K562 (cell line): ENCODE results near the gene ZFAND2B. TPM values are rescaled to one million over a fixed set of nuclear protein-coding genes. Genes with fewer than 3 reads are reported as not detected.

Experiments used
- ATAC-seq: fragments of 200-7000 bp; cut with Tn5 transposase; 3 replicates; pipeline ENCODE4 v1.9.1; 2020; ENCODE audit warnings: moderate library complexity
- BruUV-seq: library from RNA; stranded (reverse); fragments of 400-500 nt; replicated peaks from 2 replicates; lab custom pipeline; 2021; lab: Mats Ljungman, UMichigan
- CTCF ChIA-PET: fragments of 300-600 bp; formaldehyde crosslinking; extraction: SDS; loops from one replicate; lab custom pipeline; 2021; ENCODE audit warnings: low intra/inter-chr PET ratio; lab: Yijun Ruan, JAX
- POLR2A ChIA-PET: fragments of 300-600, 350-650 bp; sonication (Branson Sonifier 250); formaldehyde crosslinking; extraction: SDS; loops from one replicate; lab custom pipeline; 2021; ENCODE audit warnings: antibody characterized with exemption, inconsistent platforms; lab: Yijun Ruan, JAX
- DNase-seq, 4 experiments: peaks; one replicate each; pipeline versions ENCODE4 v3.0.0 to v3.0.0-alpha.2; 2011 to 2018; ENCODE audit warnings: low spot score in 3 of 4, mixed read lengths in 3 of 4; ENCODE audit errors: extremely low read depth in 1 of 4
- FAIRE-seq: peaks from 2 replicates; lab custom pipeline; 2011; peaks lifted over from hg19 to GRCh38; lab: Jason Lieb, UNC
- H2AFZ ChIP-seq: 2 replicates; pipeline ENCODE4 v1.6.0; 2011; ENCODE audit warnings: low read depth, low read length, control low read depth, inconsistent platforms
- H3K27ac ChIP-seq: fragments of 200-600 bp; 3 replicates; pipeline ENCODE4 v1.8.0; 2011; ENCODE audit warnings: low read depth, mild to moderate bottlenecking, control low read depth, inconsistent platforms, low read length, moderate library complexity, mixed read lengths; ENCODE audit errors: extremely low read depth
- H3K27me3 ChIP-seq, 2 experiments: fragments of 300-600 bp in 1 of 2; 2 replicates in 1 of 2; 3 replicates in 1 of 2; pipeline versions ENCODE4 v1.6.0 to v1.8.0; 2011; ENCODE audit warnings: inconsistent platforms in 2 of 2, low read length in 2 of 2, mild to moderate bottlenecking in 1 of 2, mixed read lengths in 1 of 2, moderate library complexity in 1 of 2; ENCODE audit not compliant: control insufficient read depth in 2 of 2, insufficient read depth in 2 of 2
- H3K36me3 ChIP-seq: fragments of 300-600 bp; 3 replicates; pipeline ENCODE4 v1.8.0; 2011; ENCODE audit warnings: mild to moderate bottlenecking, low read length, inconsistent platforms; ENCODE audit not compliant: control insufficient read depth, insufficient read depth
- H3K4me1 ChIP-seq, 2 experiments: fragments of 200-600 bp in 1 of 2; replicated peaks in 1 of 2; 2 replicates in 1 of 2; 3 replicates in 1 of 2; pipeline versions ENCODE4 v1.5.1 to v1.8.0; 2011; ENCODE audit warnings: inconsistent platforms in 2 of 2, low read length in 2 of 2, mild to moderate bottlenecking in 1 of 2, mixed read lengths in 1 of 2, moderate library complexity in 1 of 2; ENCODE audit not compliant: control insufficient read depth in 2 of 2, insufficient read depth in 2 of 2
- H3K4me2 ChIP-seq: 2 replicates; pipeline ENCODE4 v1.6.1; 2011; ENCODE audit warnings: low read length, control low read depth, inconsistent platforms, mixed read lengths; ENCODE audit not compliant: insufficient read depth
- H3K4me3 ChIP-seq: fragments of 200-600 bp; sonication (generic), shearing (Covaris generic); 2 replicates; pipeline ENCODE4 v1.5.1; 2016; ENCODE audit warnings: control low read depth, inconsistent platforms
- H3K79me2 ChIP-seq: fragments of 200-600 bp; 3 replicates; pipeline ENCODE4 v1.8.0; 2011; ENCODE audit warnings: low read length, inconsistent platforms; ENCODE audit not compliant: control insufficient read depth, insufficient read depth
- H3K9ac ChIP-seq, 2 experiments: 2 replicates each; pipeline versions ENCODE4 v1.6.0 to v1.6.1; 2011; ENCODE audit warnings: low read depth in 2 of 2, low read length in 2 of 2, control low read depth in 1 of 2, inconsistent platforms in 1 of 2, mild to moderate bottlenecking in 1 of 2, mixed read lengths in 1 of 2; ENCODE audit not compliant: insufficient read depth in 1 of 2
- H3K9me1 ChIP-seq: one replicate; pipeline ENCODE4 v1.6.0; 2011; ENCODE audit warnings: inconsistent platforms, mild to moderate bottlenecking, low read length, moderate library complexity; ENCODE audit not compliant: control insufficient read depth, insufficient read depth
- H3K9me3 ChIP-seq: replicated peaks from 2 replicates; pipeline ENCODE4 v1.5.1; 2011; ENCODE audit warnings: low read depth, low read length, inconsistent platforms; ENCODE audit not compliant: control insufficient read depth, insufficient read depth
- H4K20me1 ChIP-seq: replicated peaks from 2 replicates; pipeline ENCODE4 v1.6.1; 2011; ENCODE audit warnings: low read length, inconsistent platforms, mixed read lengths; ENCODE audit not compliant: control insufficient read depth, insufficient read depth
- ADNP ChIP-seq: fragments of 200-800 bp; sonication (Bioruptor generic); IDR thresholded peaks from 2 replicates; pipeline ENCODE4 v1.6.1; 2016; ENCODE audit warnings: missing genetic modification characterization, missing compliant biosample characterization
- BRF1 ChIP-seq: IDR thresholded peaks from 3 replicates; pipeline ENCODE4 v1.6.1; 2011; ENCODE audit warnings: borderline replicate concordance, mild to moderate bottlenecking; ENCODE audit not compliant: insufficient read length; ENCODE audit errors: extremely low read depth
- CBFB ChIP-seq: sonication (generic); formaldehyde crosslinking; IDR thresholded peaks from 2 replicates; pipeline ENCODE4 v1.4.0; 2020; ENCODE audit warnings: mild to moderate bottlenecking, missing genetic modification reagents
- KLF10 ChIP-seq: fragments of 250-450 bp; sonication (Bioruptor Pico); IDR thresholded peaks from 2 replicates; pipeline ENCODE4 v1.6.1; 2021; ENCODE audit warnings: matching md5 sums
- MAFK ChIP-seq: IDR thresholded peaks from 2 replicates; pipeline ENCODE4 v1.6.1; 2011; ENCODE audit warnings: low read length, improper control_type of control experiment
- PRMT5 ChIP-seq: sonication (generic); formaldehyde crosslinking; IDR thresholded peaks from 2 replicates; pipeline ENCODE4 v1.5.0; 2020; ENCODE audit warnings: missing genetic modification reagents
- PTBP1 ChIP-seq: fragments of 200-400 bp; formaldehyde crosslinking; IDR thresholded peaks from 2 replicates; pipeline ENCODE4 v1.6.1; 2017; ENCODE audit warnings: low read depth, low read length
- RAD51 ChIP-seq: fragments of 450-650 bp; IDR thresholded peaks from 2 replicates; pipeline ENCODE4 v1.7.1; 2016; ENCODE audit warnings: low read depth, mild to moderate bottlenecking, borderline replicate concordance
- SAFB ChIP-seq: fragments of 200-400 bp; formaldehyde crosslinking; IDR thresholded peaks from 2 replicates; pipeline ENCODE4 v1.6.1; 2017; ENCODE audit warnings: low read depth, low read length, borderline replicate concordance
- STAG1 ChIP-seq: sonication (generic); formaldehyde crosslinking; IDR thresholded peaks from 2 replicates; pipeline ENCODE4 v1.5.0; 2020; ENCODE audit warnings: missing genetic modification reagents, borderline replicate concordance
- XRCC3 ChIP-seq: fragments of 450-650 bp; IDR thresholded peaks from 2 replicates; pipeline ENCODE4 v1.6.1; 2017; ENCODE audit warnings: mild to moderate bottlenecking, moderate library complexity
- ZNF324 ChIP-seq: fragments of 250-450 bp; sonication (Bioruptor Pico); IDR thresholded peaks from 2 replicates; pipeline ENCODE4 v1.4.0; 2020; ENCODE audit warnings: mild to moderate bottlenecking
- ZNF699 ChIP-seq: fragments of 250-450 bp; sonication (Bioruptor Pico); IDR thresholded peaks from 2 replicates; pipeline ENCODE4 v1.8.0; 2021; ENCODE audit warnings: mild to moderate bottlenecking, moderate library complexity; ENCODE audit not compliant: insufficient replicate concordance
- ZNF764 ChIP-seq: fragments of 250-450 bp; sonication (Bioruptor Pico); IDR thresholded peaks from 2 replicates; pipeline ENCODE4 v1.4.0; 2020; ENCODE audit warnings: low read depth, mild to moderate bottlenecking, moderate library complexity
- WGBS: fragments of 100-300 bp; shearing (Covaris generic); methylation state at CpG from one replicate; pipeline ENCODE4 v1.1.6; 2016; ENCODE audit warnings: low coverage, mixed read lengths; ENCODE audit not compliant: insufficient coverage; ENCODE audit errors: missing lambda C conversion rate; 5-methylcytosine and 5-hydroxymethylcytosine counted together
- in situ Hi-C: fragments of 300-500 bp; cut with MboI; formaldehyde crosslinking; loops from 4 replicates; pipeline ENCODE4 v1.15.0; 2018; ENCODE audit warnings: inconsistent platforms, mixed read lengths
- intact Hi-C: fragments of 100-400 bp; cut with micrococcal nuclease; formaldehyde crosslinking; loops from 2 replicates; pipeline ENCODE4 v1.14.2; 2022
- polyA plus RNA-seq, 8 experiments: library from polyadenylated mRNA; depleted of rRNA in 4 of 8; stranded (reverse) in 5 of 8; unstranded in 3 of 8; fragments of >200 nt; fragmentation: Nextera tagmentation in 2 of 8; fragmentation: Illumina TruSeq in 1 of 8; extraction: Ambion mirVana in 2 of 8; extraction: Trizol in 1 of 8; gene quantifications; 2 replicates each; pipeline versions ENCODE4 v1.2.1 to v1.2.3, GENCODE V29; 2011 to 2014; ENCODE audit warnings: inconsistent platforms in 1 of 8, missing spikeins in 1 of 8
- total RNA-seq, 7 experiments: library from RNA; depleted of rRNA in 6 of 7; stranded (reverse); fragments of >200 nt in 6 of 7; fragmentation: Illumina TruSeq in 2 of 7; extraction: Trizol in 2 of 7; gene quantifications; 2 replicates each; pipeline versions ENCODE4 v1.2.1 to v1.2.3, GENCODE V29; 2011 to 2021; ENCODE audit warnings: low replicate concordance in 1 of 7
- TF ChIP-seq, protein P1 (sequence below): sonication (generic); formaldehyde crosslinking; IDR thresholded peaks from 2 replicates; pipeline ENCODE4 v1.8.1; 2023; ENCODE audit warnings: mild to moderate bottlenecking, missing genetic modification reagents
- TF ChIP-seq, protein P2 (sequence below): sonication (generic); formaldehyde crosslinking; IDR thresholded peaks from 2 replicates; pipeline ENCODE4 v1.8.0; 2022; ENCODE audit warnings: missing genetic modification reagents, mild to moderate bottlenecking, moderate library complexity, borderline replicate concordance
- TF ChIP-seq, protein P3 (sequence below): fragments of 250-450 bp; sonication (Bioruptor Pico); IDR thresholded peaks from 2 replicates; pipeline ENCODE4 v1.4.0; 2020

ZFAND2B gene
- total and polyA plus RNA-seq, 9 of the 15 experiments (the other 6 are each of a cell fraction or from before 2014, with no cell fraction given) = 9.9 to 33.3 (median 26.1) TPM

DNA sequence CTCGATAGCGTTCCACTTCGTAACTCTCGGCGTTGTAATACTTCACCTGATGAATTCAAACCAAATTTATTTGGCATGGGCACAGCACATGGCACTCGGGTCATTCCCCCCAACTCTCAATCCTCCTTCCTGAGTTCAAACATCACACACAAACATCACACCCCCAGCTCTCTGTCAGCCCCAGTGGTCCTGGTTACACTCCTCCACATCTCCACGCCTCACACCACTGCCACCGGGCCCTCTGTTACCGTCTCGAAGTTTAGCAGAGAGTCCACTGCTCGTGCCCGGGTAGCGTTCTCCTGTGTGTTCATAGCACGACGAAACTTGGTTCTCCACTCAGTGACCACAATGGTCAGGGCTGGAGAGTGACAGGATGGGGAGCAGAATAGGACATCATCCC is 7.6 kb downstream of the ZFAND2B start:
- FAIRE-seq = no peak
- intact Hi-C loops = no loop called here
- H3K27ac ChIP-seq = no peak overlapping the region
- TF ChIP-seq PRMT5 (CRISPR knock-in tag) (no peak), STAG1 (no peak), KLF10 (no peak), MAFK (no peak), BRF1 (no peak), PTBP1 (no peak), XRCC3 (no peak), ZNF764 (CRISPR knock-in tag) (no peak), SAFB (no peak), ADNP (tag) (no peak), CBFB (CRISPR knock-in tag) (no peak), ZNF699 (CRISPR knock-in tag) (no peak), ZNF324 (CRISPR knock-in tag) (no peak), RAD51 (no peak)
- TF ChIP-seq, protein P1, sequence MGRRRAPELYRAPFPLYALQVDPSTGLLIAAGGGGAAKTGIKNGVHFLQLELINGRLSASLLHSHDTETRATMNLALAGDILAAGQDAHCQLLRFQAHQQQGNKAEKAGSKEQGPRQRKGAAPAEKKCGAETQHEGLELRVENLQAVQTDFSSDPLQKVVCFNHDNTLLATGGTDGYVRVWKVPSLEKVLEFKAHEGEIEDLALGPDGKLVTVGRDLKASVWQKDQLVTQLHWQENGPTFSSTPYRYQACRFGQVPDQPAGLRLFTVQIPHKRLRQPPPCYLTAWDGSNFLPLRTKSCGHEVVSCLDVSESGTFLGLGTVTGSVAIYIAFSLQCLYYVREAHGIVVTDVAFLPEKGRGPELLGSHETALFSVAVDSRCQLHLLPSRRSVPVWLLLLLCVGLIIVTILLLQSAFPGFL (CRISPR knock-in tag) = no peak
- TF ChIP-seq, protein P2, sequence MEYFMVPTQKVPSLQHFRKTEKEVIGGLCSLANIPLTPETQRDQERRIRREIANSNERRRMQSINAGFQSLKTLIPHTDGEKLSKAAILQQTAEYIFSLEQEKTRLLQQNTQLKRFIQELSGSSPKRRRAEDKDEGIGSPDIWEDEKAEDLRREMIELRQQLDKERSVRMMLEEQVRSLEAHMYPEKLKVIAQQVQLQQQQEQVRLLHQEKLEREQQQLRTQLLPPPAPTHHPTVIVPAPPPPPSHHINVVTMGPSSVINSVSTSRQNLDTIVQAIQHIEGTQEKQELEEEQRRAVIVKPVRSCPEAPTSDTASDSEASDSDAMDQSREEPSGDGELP (CRISPR knock-in tag) = no peak
- TF ChIP-seq, protein P3, sequence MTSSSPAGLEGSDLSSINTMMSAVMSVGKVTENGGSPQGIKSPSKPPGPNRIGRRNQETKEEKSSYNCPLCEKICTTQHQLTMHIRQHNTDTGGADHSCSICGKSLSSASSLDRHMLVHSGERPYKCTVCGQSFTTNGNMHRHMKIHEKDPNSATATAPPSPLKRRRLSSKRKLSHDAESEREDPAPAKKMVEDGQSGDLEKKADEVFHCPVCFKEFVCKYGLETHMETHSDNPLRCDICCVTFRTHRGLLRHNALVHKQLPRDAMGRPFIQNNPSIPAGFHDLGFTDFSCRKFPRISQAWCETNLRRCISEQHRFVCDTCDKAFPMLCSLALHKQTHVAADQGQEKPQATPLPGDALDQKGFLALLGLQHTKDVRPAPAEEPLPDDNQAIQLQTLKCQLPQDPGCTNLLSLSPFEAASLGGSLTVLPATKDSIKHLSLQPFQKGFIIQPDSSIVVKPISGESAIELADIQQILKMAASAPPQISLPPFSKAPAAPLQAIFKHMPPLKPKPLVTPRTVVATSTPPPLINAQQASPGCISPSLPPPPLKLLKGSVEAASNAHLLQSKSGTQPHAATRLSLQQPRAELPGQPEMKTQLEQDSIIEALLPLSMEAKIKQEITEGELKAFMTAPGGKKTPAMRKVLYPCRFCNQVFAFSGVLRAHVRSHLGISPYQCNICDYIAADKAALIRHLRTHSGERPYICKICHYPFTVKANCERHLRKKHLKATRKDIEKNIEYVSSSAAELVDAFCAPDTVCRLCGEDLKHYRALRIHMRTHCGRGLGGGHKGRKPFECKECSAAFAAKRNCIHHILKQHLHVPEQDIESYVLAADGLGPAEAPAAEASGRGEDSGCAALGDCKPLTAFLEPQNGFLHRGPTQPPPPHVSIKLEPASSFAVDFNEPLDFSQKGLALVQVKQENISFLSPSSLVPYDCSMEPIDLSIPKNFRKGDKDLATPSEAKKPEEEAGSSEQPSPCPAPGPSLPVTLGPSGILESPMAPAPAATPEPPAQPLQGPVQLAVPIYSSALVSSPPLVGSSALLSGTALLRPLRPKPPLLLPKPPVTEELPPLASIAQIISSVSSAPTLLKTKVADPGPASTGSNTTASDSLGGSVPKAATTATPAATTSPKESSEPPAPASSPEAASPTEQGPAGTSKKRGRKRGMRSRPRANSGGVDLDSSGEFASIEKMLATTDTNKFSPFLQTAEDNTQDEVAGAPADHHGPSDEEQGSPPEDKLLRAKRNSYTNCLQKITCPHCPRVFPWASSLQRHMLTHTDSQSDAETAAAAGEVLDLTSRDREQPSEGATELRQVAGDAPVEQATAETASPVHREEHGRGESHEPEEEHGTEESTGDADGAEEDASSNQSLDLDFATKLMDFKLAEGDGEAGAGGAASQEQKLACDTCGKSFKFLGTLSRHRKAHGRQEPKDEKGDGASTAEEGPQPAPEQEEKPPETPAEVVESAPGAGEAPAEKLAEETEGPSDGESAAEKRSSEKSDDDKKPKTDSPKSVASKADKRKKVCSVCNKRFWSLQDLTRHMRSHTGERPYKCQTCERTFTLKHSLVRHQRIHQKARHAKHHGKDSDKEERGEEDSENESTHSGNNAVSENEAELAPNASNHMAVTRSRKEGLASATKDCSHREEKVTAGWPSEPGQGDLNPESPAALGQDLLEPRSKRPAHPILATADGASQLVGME = no peak

More for the DNA sequence above, 7.6 kb downstream of the ZFAND2B start:
- Histone ChIP-seq H3K4me2 (no peak overlapping the region), H3K79me2 (peaks cover 27% of the 10 kb centered on the region), H3K4me1 (peaks cover 10 to 31% of the 10 kb centered on the region in 2 experiments; a peak in 4 of 5 replicates), H3K27me3 (no peaks in the 10 kb centered on the region), H3K4me3 (no peak overlapping the region), H3K9me3 (no peaks in the 10 kb centered on the region), H3K9me1 (no peaks in the 10 kb centered on the region), H3K9ac (no peak overlapping the region), H3K36me3 (peaks cover 70% of the 10 kb centered on the region), H4K20me1 (0 out of 2 replicates have a peak, but pooled peaks cover 2% of the 10 kb centered on the region), H2AFZ (no peak overlapping the region)
- ChIA-PET POLR2A (interaction anchor here (0.7 kb wide), 1 partner anchor 24 kb away, joined by 3 read pairs; no protein-coding TSS in a partner anchor), CTCF (no interaction called here)
- no TSS peak for BruUV-seq
- 98% methylated on average over 13 of the region's 15 CpGs for WGBS
- ATAC-seq (no peak), DNase-seq (no peak)
- in situ Hi-C loops = no loop called here
